Forelimb muscle (tissue), 1 donor: ENCODE data around the gene GMPR2. TPM values are rescaled to one million over a fixed set of nuclear protein-coding genes. Genes with fewer than 3 reads are reported as not detected.
A peak's percentile ranks its signal among the peaks of the same experiment; 100 is the strongest.

ENCODE experiments used
- DNase-seq: peaks from one replicate; pipeline ENCODE4 v3.0.0-alpha.2; 2013; ENCODE audit warnings: low read depth
- polyA plus RNA-seq: library from polyadenylated mRNA; unstranded; fragments of 120-200 nt; gene quantifications from one replicate; pipeline ENCODE4 v1.2.1, GENCODE V29; 2013; ENCODE audit not compliant: insufficient read length

The GMPR2 gene
- polyA plus RNA-seq = 53.3 TPM

- no peak for DNase-seq
These were observed at the start of gene GMPR2 for GRCh38 chr14:24232645-24233537. GMPR2 (plus strand) TSS chr14:24232929; CDS start chr14:24233254, 325 bp downstream.

- no peak for DNase-seq
These were observed 49.7 kb upstream of the GMPR2 start for GRCh38 chr14:24183014-24183481.

GRCh38 chr14:24184104-24184970 lies 48.4 kb upstream of the GMPR2 start:
- no peak for DNase-seq

GRCh38 chr14:24185026-24185425 lies 47.7 kb upstream of the GMPR2 start:
- DNase-seq = no peak

GRCh38 chr14:24185741-24186140 lies 47.0 kb upstream of the GMPR2 start:
- no peak for DNase-seq

- DNase-seq = no peak
These were observed 45.7 kb upstream of the GMPR2 start for GRCh38 chr14:24186831-24187538.

- no peak for DNase-seq
These were observed 45.2 kb upstream of the GMPR2 start for GRCh38 chr14:24187539-24187915.

- peak; percentile 94 for DNase-seq
These were observed 44.3 kb upstream of the GMPR2 start, which contains the start of gene IPO4 for GRCh38 chr14:24188251-24189058. IPO4 (minus strand) TSS chr14:24188816; CDS start chr14:24188787, 29 bp downstream.

- DNase-seq = no peak
These were observed 43.7 kb upstream of the GMPR2 start for GRCh38 chr14:24189059-24189375.

- no peak for DNase-seq
These were observed 43.3 kb upstream of the GMPR2 start for GRCh38 chr14:24189460-24189859.

- DNase-seq = no peak
These were observed 42.3 kb upstream of the GMPR2 start for GRCh38 chr14:24190416-24190815.

GRCh38 chr14:24192933-24193332 lies 39.8 kb upstream of the GMPR2 start:
- no peak for DNase-seq

GRCh38 chr14:24194186-24194872 lies 38.4 kb upstream of the GMPR2 start:
- no peak for DNase-seq

GRCh38 chr14:24194873-24195185 lies 37.9 kb upstream of the GMPR2 start:
- DNase-seq = no peak

GRCh38 chr14:24195186-24196070 lies 37.3 kb upstream of the GMPR2 start, which contains the start of gene TM9SF1:
TM9SF1 (minus strand) TSS chr14:24195441; CDS start chr14:24195019, 422 bp downstream.
- peak; percentile 51 for DNase-seq

GRCh38 chr14:24196071-24197055 lies 36.4 kb upstream of the GMPR2 start:
- DNase-seq = no peak

GRCh38 chr14:24197056-24197450 lies 35.7 kb upstream of the GMPR2 start:
- no peak for DNase-seq
